IPS DF 4.7 (cell line): ENCODE data around the gene MORC1.

Experiments
- DNase-seq: peaks from one replicate; pipeline ENCODE4 v3.0.0-alpha.2; 2013; ENCODE audit warnings: low spot score; ENCODE audit errors: extremely low read depth

The MORC1 gene

GRCh38 chr3:109033000-109033660 is 84.8 kb downstream of the MORC1 start:
- no peak for DNase-seq

GRCh38 chr3:109028753-109029152 is 89.2 kb downstream of the MORC1 start:
- no peak for DNase-seq

GRCh38 chr3:109026821-109027220 is 91.1 kb downstream of the MORC1 start:
- DNase-seq: no peak

DNA sequence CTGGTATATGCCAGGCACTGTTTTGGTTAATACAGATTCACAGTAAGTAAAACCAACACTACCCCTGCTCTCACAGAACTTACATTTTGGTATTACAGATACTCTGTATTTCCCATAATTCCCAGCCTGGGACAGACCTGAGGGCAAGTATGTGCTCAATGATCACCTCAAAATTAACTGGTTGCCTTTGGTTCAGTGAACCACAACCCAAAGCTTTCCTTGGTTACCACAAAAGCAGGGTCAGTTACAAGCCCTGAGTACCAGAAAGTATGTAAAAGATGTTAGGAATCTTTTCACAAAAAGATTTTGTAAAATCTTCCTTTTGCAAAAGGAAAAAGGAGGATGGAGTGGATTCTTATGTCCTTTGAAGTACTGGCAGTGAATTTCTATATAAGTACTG is 92.0 kb downstream of the MORC1 start:
- no peak for DNase-seq

- peak; percentile 38 for DNase-seq
These were observed 94.2 kb downstream of the MORC1 start for GRCh38 chr3:109023656-109024254.

DNA sequence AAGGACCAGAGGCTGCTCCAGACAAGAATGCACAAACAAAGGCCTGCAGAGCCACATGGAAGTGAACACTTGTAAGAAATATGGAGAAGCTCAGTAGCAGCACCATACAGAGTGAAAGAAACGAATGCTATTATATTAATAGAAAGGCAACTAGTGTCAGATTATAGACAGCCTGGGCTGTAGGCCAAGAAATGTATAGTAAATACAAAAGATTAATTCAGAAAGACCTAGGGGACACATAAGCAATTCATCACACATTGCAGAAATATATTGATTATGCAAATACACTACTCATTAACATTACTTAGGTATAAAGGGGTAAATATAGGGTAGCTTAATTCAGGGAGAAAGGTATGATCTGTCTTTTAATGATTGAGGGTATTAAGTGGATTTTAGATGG is 94.8 kb downstream of the MORC1 start:
- DNase-seq: no peak

GRCh38 chr3:109021556-109021955 is 96.4 kb downstream of the MORC1 start:
- no peak for DNase-seq

DNA sequence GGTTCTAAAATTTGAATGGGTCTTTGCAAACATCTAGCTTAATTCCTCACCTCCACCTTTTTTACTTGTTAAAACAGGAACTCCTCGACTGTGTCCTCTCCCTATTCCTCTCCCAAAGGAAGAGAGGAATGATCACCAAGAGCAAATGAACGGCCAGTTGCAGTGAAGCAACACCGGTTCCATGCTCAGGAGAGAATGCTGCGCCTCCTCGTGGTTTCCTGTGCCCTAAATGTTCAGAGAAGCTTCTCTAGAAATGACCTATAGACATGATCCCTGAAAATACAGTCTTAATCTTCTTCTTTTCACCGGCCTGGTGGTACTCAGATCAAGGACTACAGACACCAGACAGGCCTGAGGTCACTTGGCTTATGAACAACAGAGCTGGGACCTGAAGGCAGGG is 99.1 kb downstream of the MORC1 start:
- no peak for DNase-seq

- DNase-seq: no peak
These were observed 112.5 kb downstream of the MORC1 start for GRCh38 chr3:109005443-109005842.

DNA sequence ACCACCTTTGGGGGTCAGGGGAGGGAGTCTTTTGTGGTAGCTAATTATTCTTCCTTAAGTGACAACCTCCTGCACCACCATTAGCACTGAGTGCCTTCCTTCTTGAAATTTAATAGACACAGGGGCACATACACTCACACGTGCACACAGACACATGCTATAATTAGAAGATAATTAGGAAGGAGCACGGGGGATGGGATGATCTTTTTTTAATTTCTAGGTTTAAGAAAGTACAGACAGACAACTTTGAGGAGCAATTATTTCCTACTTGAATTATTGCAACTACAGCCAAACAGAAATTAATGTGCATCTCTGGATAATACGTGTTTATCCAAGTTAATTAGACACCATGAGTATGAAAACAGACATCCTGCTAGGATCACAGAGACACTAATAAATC is 119.5 kb downstream of the MORC1 start:
- no peak for DNase-seq

DNA sequence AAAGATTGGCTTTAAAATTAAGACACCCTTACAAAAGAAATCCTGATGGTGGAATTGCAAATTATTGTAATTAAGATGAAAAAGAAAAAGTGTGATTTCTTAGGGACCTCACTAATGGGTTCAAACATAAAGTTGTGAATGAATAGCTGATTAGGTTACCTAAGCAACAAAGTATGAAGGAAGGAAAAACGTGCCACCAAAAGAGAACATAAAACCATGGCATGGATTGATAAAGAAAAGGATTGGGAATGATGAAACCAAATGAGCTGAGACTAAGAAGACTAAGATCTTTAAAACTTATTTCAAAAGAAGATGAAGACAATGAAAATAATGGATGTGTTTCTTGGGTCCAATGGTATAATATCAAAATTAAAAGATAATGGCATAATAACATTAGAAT is 132.1 kb downstream of the MORC1 start:
- no peak for DNase-seq

DNA sequence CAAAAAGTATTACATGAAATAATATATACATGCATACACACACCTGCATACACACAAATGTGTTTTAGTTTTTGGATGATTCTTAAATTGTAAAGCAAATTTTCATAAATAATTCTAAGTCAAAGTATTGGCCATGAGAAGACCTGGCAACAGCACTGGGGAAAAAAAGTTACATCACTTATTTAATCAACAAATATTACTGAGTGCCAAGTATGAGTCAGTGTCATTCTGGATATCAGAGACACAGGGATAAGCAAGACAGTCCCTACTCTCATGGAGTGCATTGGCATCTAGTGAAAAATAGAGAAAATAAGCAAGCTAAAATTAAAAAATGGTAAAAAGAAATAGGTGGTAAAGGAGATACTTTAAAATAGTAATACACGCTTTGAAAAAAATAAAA is 134.9 kb downstream of the MORC1 start:
- DNase-seq: no peak

DNA sequence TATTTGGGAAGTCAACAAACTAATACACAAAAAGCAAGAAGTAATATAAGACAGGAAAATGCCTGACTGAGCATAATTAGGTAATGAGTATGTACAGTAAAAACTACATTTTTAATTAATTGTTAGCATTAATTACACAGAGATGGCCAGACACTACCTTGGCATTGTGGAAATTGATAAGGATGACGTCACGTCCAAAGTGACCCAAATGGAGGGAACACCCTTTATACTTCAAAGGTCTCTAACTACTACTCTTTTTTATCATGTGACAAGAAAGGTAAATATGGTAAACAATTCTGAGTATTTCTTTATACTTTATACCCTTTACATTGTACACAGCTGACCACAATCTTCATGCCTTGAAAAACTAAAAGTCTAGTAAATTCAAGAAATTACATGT is 141.9 kb downstream of the MORC1 start:
- no peak for DNase-seq

GRCh38 chr3:108973019-108973418 is 144.9 kb downstream of the MORC1 start:
- DNase-seq: no peak

DNA sequence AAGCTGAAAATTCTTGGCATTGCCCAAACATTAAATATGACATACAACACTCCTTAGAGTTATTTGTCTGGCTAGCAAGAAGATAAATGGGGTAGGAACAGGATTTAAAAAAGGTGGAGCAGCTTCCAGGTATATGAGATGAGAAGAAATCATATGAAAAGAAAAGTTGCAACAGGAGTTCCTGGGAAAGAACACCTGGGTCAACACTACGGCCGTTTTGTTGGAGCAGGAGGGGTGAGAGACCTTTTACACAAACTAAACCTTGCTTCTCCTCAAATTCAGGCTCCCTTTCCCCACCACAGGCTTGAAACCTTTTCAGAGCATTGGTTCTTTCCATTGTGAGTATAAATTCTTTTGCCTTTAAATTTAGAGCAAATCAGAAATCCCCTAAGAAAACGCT is 145.5 kb downstream of the MORC1 start:
- no peak for DNase-seq

DNA sequence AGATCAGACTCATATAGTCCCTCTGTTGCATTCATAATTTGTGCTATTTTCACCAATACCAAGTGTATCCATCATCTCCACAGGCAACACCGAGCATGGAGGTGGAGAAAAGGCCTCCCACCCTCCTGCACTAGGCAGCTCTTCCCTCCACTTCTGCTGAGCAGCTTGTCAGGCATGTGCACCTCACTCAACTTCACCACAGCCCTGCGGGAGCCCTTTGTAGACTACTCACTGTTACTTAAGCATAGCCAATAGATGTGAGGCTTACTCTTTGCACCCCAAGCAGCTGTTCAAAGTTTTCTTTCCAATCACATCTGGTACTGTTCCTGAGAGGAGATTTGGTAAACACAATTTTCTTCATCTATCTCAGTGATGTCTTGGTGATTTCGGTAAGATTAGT is 147.4 kb downstream of the MORC1 start:
- no peak for DNase-seq

DNA sequence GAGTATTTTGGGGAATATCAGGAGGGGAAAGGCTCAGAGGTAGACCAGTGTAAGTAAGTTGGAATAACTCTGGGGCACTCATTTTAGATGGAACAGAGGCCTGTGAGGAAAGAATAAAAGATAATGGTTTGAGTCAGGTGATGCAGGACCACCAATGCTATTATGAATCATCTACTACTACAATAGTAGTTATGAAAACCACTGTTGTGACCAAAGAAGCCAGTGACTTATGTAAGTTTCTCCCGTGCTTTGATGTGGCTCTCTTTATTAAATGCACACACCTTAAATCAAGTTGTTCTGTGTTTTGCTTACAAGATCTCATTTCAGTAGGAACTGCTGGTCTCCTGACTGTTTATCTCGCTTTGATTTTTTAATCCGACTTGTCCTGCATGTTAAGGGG is 151.2 kb downstream of the MORC1 start:
- no peak for DNase-seq

DNA sequence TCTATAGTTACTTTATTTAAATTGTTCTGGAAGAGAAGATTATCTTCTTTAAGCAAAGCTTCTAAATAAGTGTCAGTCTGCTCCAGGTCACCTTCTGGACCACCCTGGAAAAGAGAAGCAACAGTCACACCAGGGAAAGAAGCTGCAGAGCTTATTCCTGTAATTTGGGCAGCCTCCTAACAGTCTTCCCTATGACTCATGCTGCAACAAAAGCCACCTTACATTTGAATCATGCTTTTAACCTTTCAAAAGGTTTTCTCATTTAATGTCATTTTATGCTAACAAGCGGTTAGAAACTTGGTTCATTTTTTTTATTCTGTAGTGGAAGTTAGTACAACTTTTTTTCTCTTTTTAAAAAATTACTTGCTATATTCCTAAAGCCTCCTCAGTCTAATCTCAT is 158.9 kb downstream of the MORC1 start:
- no peak for DNase-seq

DNA sequence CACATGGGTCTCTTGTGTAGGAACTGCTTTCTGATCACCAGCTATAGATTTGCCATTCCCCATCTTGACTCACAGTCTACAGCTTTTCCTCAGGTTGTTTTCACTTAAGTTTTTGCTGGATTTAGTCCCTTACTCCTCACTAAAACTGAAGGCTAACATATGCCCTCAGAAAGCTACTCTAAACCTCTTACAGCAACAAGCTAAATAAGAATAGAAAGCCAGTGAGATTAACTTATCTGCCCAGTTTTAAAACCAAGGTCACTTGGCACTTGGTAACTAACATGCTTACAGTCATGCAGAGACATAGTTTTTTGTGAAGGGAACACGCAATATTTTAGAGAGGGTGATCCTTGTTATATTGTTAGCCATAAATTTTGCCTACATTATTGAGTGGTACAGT is 164.2 kb downstream of the MORC1 start, which contains the start of gene GUCA1C:
GUCA1C (minus strand) TSS at position 180 of the 400 bp plus-strand sequence; CDS start at position 63, 117 bp downstream.
- DNase-seq: no peak

- DNase-seq: no peak
These were observed 164.7 kb downstream of the MORC1 start for GRCh38 chr3:108953210-108953609.

GRCh38 chr3:108951820-108952501 is 166.0 kb downstream of the MORC1 start:
- no peak for DNase-seq

DNA sequence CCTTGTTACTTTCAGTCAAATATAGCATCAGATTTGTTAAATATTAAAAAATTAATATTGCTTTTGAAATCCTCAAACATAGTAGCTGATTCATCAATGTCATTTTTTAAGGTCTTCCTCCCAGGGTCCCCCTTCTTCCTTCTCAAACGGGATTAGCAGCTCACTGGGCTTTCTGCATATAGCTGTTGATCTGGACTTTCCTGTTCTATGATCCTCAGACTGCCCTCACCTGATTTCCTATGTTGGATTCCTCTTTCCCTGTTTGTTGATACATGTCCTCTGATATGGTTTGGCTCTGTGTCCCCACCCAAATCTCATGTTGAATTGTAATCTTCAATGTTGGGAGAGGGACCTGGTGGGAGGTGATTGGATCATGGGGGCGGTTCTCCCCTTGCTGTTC is 170.1 kb downstream of the MORC1 start:
- no peak for DNase-seq
